HG03575 (cell line): ENCODE results near the gene BIN1.

Experiments
- ATAC-seq: cut with Tn5 transposase; IDR thresholded peaks from one replicate; pipeline ENCODE4 v1.9.1; 2021; ENCODE audit not compliant: unreplicated experiment, insufficient number of reproducible peaks, low FRiP score; ENCODE audit errors: extremely low read depth

The BIN1 gene

GRCh38 chr2:127080938-127081755 lies 25.8 kb downstream of the BIN1 start:
- no peak for ATAC-seq

DNA sequence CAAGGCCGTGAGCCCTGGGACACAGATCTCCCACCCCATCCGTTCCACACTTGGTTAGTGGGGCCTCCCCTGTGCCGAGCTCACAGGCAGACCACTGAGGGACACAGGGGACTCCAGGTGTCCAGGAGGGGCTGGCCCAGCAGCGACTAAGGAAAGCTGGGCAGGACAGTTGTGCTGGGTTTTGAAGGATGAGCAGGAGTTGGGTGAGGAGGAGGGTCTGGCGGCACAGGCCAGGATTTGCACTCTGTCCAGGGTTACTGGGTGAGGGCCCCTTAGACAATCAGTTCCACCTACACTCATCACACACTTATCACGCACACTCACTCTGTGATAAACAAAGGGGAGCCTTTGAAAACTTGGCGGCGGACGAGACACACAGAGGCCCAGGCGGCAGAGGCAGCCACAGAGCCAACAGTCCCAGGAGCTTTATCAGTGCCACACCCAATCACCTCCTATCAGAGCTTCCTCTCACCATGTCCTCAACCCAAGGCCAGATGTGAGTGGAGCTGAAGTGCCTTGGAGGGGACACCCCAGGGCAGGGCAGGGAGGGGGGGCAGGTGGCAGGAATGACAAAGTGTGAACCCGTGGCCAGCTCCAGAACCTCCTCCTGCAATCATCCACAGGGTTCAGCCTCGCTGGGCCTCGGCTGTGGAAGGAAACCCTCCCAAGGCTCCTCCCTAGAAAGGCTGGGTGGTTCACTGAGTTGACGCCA lies 26.6 kb downstream of the BIN1 start:
- ATAC-seq: no peak

DNA sequence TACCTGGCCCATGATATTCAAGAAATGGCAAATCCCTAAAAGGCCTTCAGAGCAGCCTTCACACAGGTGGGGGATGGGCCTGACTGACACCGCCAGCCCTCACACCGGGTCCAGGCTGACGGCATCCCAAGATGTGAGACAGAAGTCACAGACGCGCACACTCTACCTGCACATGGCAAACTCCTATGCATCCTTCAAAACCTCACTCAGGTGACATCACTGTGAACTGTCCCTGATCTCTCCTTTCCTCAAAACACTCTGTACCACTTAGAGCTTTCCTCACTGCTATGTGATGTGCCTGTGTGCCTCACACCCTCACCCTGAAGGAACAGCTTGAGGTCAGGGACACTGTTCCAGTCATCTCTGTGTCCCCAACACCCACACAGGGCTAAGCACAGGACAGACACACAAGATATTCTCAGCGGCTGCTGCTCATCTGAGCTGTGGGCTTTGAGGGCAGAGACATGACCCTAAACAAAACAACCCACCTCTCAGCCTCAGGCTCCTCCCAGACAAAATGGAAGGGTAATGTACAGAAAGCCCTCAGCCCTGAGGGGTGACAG lies 27.5 kb downstream of the BIN1 start:
- no peak for ATAC-seq

DNA sequence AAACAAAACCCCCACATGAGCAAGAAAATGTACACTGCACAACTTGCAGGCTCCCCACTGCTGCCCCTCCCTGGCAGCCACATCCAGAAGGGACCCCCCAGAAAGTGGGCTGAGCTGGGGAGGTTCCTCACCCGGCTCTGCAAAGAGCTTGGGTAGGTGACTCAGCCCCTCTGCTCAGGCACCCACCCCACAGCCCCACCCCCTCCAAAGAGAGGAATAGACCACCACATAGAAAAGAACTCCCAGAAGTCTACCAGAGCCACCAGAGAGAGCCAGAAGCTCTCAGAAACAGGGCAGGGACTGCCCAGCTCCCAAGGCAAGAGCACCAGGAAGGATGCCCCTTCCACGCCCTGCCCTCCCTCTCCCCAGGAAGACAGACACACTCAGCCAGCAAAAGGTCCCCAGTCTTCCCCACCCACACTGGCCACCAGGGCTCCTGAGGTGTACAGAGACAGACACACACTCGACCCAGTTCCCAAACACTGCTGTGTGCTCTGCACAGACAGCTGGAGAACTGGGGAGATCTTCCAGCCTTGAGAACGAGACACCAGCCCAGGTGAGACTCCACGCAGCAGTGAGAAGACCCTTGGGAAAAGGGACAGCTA lies 28.2 kb downstream of the BIN1 start:
- ATAC-seq: no peak

DNA sequence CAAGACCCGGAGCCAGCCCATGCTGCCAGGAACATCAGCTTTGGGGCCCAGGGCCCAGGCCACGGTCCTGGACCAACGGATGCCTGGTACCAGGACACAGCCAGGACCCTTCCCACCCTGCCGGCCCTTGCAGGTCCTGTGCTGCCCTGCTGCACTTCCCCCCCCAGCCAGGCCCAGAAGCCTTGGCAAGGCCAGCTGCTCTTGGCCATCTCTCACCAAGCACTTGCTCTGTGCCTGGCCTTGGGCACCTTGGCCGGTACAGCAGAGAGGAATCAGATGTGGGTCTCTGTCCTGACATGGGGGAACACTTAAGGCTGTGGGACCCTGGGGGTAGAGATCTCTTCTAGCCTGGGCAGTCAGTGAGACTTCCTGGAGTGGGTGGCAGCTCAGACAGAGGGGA lies 28.9 kb downstream of the BIN1 start:
- no peak for ATAC-seq

DNA sequence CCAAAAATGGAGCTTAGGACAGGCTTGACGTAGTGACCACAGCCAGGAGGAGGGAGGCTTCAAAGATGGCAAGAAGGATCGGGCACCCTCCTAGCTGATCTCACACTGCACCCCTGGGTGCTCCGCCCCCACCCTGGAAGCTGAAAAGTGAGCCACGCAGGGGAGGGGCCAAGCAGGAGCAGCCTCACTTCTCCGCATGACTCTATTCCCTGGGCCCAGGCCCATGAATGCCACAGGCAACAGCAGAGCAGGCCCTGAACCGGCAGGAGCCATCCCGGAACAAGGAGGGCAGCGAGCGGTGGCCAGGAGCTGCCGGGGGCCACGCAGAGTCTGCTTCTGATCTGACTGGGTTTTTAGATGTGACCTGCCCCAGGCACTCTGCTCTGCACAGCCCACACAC lies 30.0 kb downstream of the BIN1 start:
- ATAC-seq: no peak

DNA sequence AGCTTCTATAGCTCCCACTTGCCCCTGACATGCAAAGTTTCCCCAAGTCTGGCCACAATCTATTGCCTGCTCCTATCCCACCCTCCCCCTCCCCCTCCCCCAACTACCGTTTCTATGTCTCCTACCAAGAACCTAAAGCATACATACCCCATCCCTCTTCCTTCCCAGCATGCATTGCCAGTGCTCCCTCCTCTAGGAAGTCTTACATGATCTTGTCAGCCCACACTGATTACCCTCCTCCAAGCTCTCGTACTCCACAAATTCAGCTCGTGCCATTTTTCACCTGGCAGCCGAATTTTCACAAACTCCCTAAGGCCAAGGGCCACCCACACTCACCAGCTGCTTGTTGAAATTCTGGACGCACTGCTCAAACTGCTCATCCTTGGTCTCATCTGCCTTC lies 30.7 kb downstream of the BIN1 start:
- no peak for ATAC-seq

DNA sequence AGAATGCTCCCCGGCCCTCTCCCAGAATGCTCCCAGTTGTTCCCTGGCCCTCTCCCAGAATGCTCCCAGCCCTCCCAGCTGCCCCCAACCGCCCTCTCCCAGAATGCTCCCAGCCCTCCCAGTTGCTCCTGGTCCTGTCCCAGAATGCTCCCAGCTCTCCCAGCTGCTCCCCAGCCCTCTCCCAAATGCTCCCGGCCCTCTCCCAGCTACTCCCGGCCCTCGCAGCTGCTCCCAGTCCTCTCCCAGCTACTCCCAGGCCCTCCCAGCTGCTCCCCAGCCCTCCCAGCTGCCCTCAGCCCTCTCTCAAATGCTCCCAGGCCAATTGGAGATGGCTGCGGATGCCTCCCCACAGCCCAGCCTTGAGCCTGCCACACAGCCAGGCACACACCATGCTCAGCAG lies 31.1 kb downstream of the BIN1 start:
- no peak for ATAC-seq

GRCh38 chr2:127074936-127075335 lies 32.0 kb downstream of the BIN1 start:
- ATAC-seq: no peak

- ATAC-seq: no peak
Measured at GRCh38 chr2:127074358-127074757, 32.6 kb downstream of the BIN1 start.

DNA sequence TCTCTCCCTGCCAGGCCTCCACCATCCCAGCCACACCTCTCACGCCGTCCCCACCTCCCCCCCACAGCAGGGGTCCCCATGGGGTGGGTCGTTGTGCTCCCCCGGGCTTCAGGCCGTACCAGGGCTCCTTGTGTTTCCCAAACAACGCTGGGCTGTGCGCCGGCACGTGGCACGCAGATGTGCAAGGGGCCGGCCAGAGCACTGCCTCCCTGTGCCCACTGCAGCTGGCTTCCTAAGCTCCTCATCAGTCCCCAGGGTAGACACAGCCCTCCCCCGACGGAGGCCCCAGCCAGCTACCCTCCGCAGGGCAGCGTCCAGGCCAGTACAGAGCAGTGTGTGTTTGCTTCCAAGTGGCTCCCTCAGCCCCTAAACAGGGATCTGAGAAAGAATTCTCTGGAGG lies 34.0 kb downstream of the BIN1 start:
- ATAC-seq: no peak

- ATAC-seq: no peak
Measured at GRCh38 chr2:127072396-127072795, 34.6 kb downstream of the BIN1 start.

- ATAC-seq: no peak
Measured at GRCh38 chr2:127071901-127072328, 35.0 kb downstream of the BIN1 start.

DNA sequence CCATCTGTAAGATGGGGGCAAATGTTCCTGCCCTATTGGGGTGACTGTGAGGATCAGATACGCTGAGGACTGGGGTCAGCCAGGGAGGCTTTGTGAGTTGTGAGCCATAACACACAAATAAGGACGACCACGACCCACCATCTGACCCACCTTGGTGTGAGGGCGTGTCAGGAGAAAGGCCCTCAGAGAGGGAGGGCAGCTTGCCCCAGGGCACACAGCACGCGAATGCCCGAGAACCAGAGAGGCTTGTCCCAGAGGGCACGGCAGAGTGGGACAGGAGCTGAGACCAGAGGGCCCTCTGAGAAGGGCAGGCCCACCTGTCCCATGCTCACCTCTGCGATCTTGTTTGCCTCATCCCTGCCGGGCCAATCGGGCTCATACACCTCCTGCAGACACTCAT lies 36.7 kb downstream of the BIN1 start:
- no peak for ATAC-seq

- no peak for ATAC-seq
Measured at GRCh38 chr2:127069536-127069935, 37.4 kb downstream of the BIN1 start.

DNA sequence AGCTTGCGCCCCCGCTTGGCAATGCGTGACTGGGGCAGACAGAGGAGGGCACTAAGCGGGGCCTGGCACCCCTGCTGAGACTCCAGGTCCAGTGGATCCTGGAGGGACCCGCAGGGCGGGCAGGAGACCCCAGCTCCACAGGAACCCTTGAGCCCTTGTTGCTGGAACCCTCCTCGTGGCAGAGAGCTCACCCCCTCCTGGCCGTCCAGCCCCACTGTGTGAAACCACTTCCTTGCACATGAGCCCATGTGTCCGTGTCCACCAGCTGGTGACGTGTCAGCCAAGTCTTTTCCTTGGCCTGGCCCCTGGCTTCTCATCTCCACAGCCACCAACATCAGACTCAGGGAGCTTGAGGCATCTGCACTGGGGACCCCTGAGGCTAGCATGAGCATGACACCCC lies 38.0 kb downstream of the BIN1 start:
- no peak for ATAC-seq

- ATAC-seq: no peak
Measured at GRCh38 chr2:127068351-127068741, 38.6 kb downstream of the BIN1 start.

DNA sequence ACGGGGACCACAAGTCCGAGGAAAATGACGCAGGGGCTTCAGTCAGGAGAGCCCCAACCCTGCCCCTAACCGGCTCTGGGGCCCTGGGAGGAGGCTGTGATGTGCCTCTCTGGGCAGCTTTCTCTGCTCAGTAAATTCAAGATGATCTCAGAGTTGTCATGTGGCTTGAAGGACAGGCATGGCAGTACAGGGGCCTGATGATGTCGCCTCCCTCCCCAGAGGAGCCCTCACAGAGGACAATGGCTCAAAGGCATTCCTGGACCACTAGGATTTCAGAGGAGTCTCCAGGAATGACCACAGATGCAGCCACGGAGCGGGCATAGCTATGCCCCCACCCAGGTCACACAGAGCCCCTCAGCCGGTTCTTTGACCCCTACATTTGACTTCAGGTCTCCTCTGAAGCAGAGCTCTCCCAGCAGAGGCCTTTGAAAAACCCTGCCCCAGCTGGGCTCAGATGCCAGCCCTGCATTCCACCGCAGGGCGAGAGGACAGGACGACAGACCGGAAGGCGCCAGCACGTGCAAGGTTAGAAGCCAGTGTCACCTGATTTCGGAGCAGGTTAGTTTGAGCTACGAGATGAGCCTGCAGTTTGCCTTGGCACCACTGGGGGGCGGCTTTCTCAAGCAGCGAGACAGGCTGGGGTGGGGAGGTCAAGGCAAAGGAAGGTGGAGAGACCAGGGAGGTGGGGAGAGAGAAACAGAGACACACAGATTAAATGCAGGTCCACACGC lies 39.2 kb downstream of the BIN1 start:
- no peak for ATAC-seq

GRCh38 chr2:127066942-127067341 lies 40.0 kb downstream of the BIN1 start:
- ATAC-seq: no peak
